SK-N-SH treated with all-trans-retinoic acid at 6 μM for 48 hours (cell line): ENCODE results near the gene FER.
"Not testable (repeated sequence)": the region's sequence is repeated elsewhere in the genome, so short reads cannot be mapped to it uniquely, and the experiment has no call there.

Experiments used
- ATAC-seq: fragments of 200-7000 bp; cut with Tn5 transposase; 3 replicates; pipeline ENCODE4 v1.9.1; 2020; ENCODE audit warnings: mild to moderate bottlenecking, moderate library complexity
- ESRRG ChIP-seq: fragments of 250-450 bp; sonication (Bioruptor Pico); IDR thresholded peaks from 2 replicates; pipeline ENCODE4 v1.6.1; 2021; ENCODE audit warnings: mild to moderate bottlenecking
- OSR1 ChIP-seq: fragments of 250-450 bp; sonication (Bioruptor Pico); IDR thresholded peaks from 2 replicates; pipeline ENCODE4 v1.8.0; 2022; ENCODE audit warnings: moderate library complexity, mild to moderate bottlenecking, inconsistent platforms
- POU6F1 ChIP-seq: fragments of 250-450 bp; sonication (Bioruptor Pico); IDR thresholded peaks from 2 replicates; pipeline ENCODE4 v1.8.0; 2021; ENCODE audit warnings: low read depth, mild to moderate bottlenecking, moderate library complexity, borderline replicate concordance
- PPARA ChIP-seq: fragments of 250-450 bp; sonication (Bioruptor Pico); IDR thresholded peaks from 2 replicates; pipeline ENCODE4 v1.5.0; 2020; ENCODE audit warnings: mild to moderate bottlenecking, borderline replicate concordance
- RARB ChIP-seq: fragments of 250-450 bp; sonication (Bioruptor Pico); IDR thresholded peaks from 2 replicates; pipeline ENCODE4 v1.8.0; 2021; ENCODE audit warnings: mild to moderate bottlenecking, moderate library complexity
- SNAI2 ChIP-seq: fragments of 250-450 bp; sonication (Bioruptor Pico); IDR thresholded peaks from 2 replicates; pipeline ENCODE4 v1.5.0; 2020; ENCODE audit warnings: mild to moderate bottlenecking, moderate library complexity
- TCF4 ChIP-seq: fragments of 250-450 bp; sonication (Bioruptor Pico); IDR thresholded peaks from 2 replicates; pipeline ENCODE4 v1.8.0; 2021; ENCODE audit warnings: mild to moderate bottlenecking, moderate library complexity, borderline replicate concordance
- ZC3H10 ChIP-seq: fragments of 250-450 bp; sonication (Bioruptor Pico); IDR thresholded peaks from 2 replicates; pipeline ENCODE4 v1.5.1; 2021; ENCODE audit warnings: mild to moderate bottlenecking, moderate library complexity
- ZFP3 ChIP-seq: fragments of 250-450 bp; sonication (Bioruptor Pico); IDR thresholded peaks from 2 replicates; pipeline ENCODE4 v1.5.0; 2020; ENCODE audit warnings: mild to moderate bottlenecking, moderate library complexity
- ZFP30 ChIP-seq: fragments of 450-650 bp; formaldehyde crosslinking; IDR thresholded peaks from 2 replicates; pipeline ENCODE4 v1.5.0; 2022; ENCODE audit warnings: mild to moderate bottlenecking, moderate library complexity
- ZNF8 ChIP-seq: fragments of 450-650 bp; formaldehyde crosslinking; IDR thresholded peaks from 2 replicates; pipeline ENCODE4 v1.5.0; 2020; ENCODE audit warnings: mild to moderate bottlenecking, moderate library complexity
- TF ChIP-seq, protein P1 (sequence below): fragments of 250-450 bp; sonication (Bioruptor Pico); IDR thresholded peaks from 2 replicates; pipeline ENCODE4 v1.5.0; 2020; ENCODE audit warnings: mild to moderate bottlenecking, moderate library complexity
- TF ChIP-seq, protein P2 (sequence below): fragments of 250-450 bp; sonication (Bioruptor Pico); IDR thresholded peaks from 2 replicates; pipeline ENCODE4 v1.5.1; 2021; ENCODE audit warnings: mild to moderate bottlenecking, moderate library complexity

The FER gene

GRCh38 chr5:109164001-109164400 is 416.3 kb downstream of the FER start (continued):
- TF ChIP-seq, protein P1, sequence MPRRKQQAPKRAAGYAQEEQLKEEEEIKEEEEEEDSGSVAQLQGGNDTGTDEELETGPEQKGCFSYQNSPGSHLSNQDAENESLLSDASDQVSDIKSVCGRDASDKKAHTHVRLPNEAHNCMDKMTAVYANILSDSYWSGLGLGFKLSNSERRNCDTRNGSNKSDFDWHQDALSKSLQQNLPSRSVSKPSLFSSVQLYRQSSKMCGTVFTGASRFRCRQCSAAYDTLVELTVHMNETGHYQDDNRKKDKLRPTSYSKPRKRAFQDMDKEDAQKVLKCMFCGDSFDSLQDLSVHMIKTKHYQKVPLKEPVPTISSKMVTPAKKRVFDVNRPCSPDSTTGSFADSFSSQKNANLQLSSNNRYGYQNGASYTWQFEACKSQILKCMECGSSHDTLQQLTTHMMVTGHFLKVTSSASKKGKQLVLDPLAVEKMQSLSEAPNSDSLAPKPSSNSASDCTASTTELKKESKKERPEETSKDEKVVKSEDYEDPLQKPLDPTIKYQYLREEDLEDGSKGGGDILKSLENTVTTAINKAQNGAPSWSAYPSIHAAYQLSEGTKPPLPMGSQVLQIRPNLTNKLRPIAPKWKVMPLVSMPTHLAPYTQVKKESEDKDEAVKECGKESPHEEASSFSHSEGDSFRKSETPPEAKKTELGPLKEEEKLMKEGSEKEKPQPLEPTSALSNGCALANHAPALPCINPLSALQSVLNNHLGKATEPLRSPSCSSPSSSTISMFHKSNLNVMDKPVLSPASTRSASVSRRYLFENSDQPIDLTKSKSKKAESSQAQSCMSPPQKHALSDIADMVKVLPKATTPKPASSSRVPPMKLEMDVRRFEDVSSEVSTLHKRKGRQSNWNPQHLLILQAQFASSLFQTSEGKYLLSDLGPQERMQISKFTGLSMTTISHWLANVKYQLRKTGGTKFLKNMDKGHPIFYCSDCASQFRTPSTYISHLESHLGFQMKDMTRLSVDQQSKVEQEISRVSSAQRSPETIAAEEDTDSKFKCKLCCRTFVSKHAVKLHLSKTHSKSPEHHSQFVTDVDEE (CRISPR knock-in tag): no peak
- TF ChIP-seq SNAI2 (CRISPR knock-in tag): no peak
- no peak for TF ChIP-seq ZC3H10 (CRISPR knock-in tag)
- TF ChIP-seq ZNF8 (CRISPR knock-in tag): no peak
- no peak for TF ChIP-seq PPARA
- TF ChIP-seq ZFP3 (CRISPR knock-in tag): no peak

GRCh38 chr5:109167586-109167985 is 419.9 kb downstream of the FER start:
- TF ChIP-seq RARB (CRISPR knock-in tag) (no peak), POU6F1 (CRISPR knock-in tag) (no peak), ESRRG (CRISPR knock-in tag) (no peak), TCF4 (CRISPR knock-in tag) (no peak)
- TF ChIP-seq, protein P2, sequence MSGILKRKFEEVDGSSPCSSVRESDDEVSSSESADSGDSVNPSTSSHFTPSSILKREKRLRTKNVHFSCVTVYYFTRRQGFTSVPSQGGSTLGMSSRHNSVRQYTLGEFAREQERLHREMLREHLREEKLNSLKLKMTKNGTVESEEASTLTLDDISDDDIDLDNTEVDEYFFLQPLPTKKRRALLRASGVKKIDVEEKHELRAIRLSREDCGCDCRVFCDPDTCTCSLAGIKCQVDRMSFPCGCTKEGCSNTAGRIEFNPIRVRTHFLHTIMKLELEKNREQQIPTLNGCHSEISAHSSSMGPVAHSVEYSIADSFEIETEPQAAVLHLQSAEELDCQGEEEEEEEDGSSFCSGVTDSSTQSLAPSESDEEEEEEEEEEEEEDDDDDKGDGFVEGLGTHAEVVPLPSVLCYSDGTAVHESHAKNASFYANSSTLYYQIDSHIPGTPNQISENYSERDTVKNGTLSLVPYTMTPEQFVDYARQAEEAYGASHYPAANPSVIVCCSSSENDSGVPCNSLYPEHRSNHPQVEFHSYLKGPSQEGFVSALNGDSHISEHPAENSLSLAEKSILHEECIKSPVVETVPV (CRISPR knock-in tag): no peak
- TF ChIP-seq, protein P1 (CRISPR knock-in tag): no peak
- ATAC-seq: no peak

DNA sequence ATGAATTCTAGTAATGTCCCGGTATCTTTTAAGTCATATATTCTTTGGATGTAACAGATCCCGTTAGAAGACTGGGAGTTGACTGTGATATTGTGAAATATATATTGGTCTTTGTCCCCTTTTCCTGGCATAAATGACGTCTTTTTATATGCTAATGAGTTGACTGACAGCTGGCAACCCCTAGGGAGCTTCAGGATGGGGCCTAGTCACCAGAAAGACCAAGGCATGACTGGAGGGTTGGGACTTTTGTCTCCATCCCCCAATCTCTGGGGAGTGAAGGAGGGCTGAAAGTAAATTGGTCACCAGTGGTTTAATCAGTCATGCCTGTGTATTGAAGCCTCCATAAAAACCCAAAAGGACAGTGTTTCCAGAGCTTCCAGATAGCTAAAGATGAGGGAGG is 420.5 kb downstream of the FER start:
- ATAC-seq: no peak
- TF ChIP-seq, protein P1 (CRISPR knock-in tag): no peak
- TF ChIP-seq OSR1: no peak
- TF ChIP-seq TCF4 (CRISPR knock-in tag): no peak
- no peak for TF ChIP-seq PPARA
- TF ChIP-seq, all 23 proteins: peak for 0

DNA sequence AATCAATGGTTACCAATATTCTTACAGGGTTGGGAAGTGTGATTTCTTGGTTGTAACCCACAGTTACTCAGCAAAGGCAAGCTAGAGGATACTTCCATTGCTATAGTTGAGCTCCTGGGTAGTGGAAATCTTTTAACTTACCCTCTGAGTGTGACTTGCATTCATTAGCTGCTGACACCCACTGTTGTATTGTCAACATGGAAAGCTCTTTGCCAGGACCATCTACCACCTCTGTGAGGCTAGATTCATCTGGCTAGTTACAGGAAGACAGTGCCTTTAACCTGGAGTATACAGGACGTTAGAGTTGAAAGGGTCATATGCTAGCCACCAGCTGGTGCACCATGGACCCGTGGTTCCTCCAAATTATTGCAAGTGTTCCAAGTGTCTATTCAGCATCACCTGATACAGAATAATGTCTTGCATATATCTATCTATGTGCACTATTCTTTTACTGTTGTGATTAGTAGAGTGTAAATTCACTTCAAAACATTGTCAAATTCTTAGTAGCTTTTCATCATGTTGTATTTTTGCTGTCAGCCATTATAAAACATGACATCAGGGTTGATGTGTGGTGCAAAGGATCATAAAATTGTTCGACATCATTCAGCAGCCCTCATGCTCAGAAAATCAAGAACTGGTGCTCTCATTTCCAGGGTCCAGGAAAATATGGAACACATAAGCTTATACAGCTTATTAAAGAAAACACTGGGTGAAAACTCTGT is 423.1 kb downstream of the FER start:
- TF ChIP-seq ZFP30 (no peak), ZFP3 (CRISPR knock-in tag) (no peak), ZNF8 (CRISPR knock-in tag) (no peak), ZC3H10 (CRISPR knock-in tag) (no peak)
- TF ChIP-seq, protein P1 (CRISPR knock-in tag): no peak
- ATAC-seq: no peak

GRCh38 chr5:109171437-109172073 is 423.9 kb downstream of the FER start:
- ATAC-seq: not testable (repeated sequence)
